Activated T-helper 2 cell treated with anti-CD3 and anti-CD28 coated beads, Interferon-gamma antibody, Interleukin-2, Interleukin-4, amounts not matched to agents 10 μg/mL and 5 μg/mL and 100 μg/mL, durations not matched to agents 14 hours and 24 hours and 36 hours (primary cell): Measurements from ENCODE around the gene INAVA. TPM values are rescaled to one million over a fixed set of nuclear protein-coding genes. Genes with fewer than 3 reads are reported as not detected.
"Not testable (repeated sequence)": the region's sequence is repeated elsewhere in the genome, so short reads cannot be mapped to it uniquely, and the experiment has no call there.

Experiments
- DNase-seq: peaks from one replicate; pipeline ENCODE4 v3.0.0; 2021; ENCODE audit warnings: low spot score
- H3K27ac Mint-ChIP-seq: one replicate; pipeline ENCODE4 v1.8.0; 2021; ENCODE audit warnings: mixed read lengths
- H3K27me3 Mint-ChIP-seq: one replicate; pipeline ENCODE4 v1.8.0; 2021; ENCODE audit warnings: low read depth, mixed read lengths
- H3K36me3 Mint-ChIP-seq: one replicate; pipeline ENCODE4 v1.8.0; 2021; ENCODE audit warnings: low read depth, mixed read lengths
- H3K4me1 Mint-ChIP-seq: one replicate; pipeline ENCODE4 v1.8.0; 2021; ENCODE audit warnings: low read depth, mixed read lengths
- H3K4me3 Mint-ChIP-seq: one replicate; pipeline ENCODE4 v1.8.0; 2021; ENCODE audit warnings: low read depth, mild to moderate bottlenecking, moderate library complexity, mixed read lengths
- H3K9me3 Mint-ChIP-seq: one replicate; pipeline ENCODE4 v1.8.0; 2021; ENCODE audit warnings: mixed read lengths
- intact Hi-C: fragments of 100-400 bp; cut with micrococcal nuclease; formaldehyde crosslinking; loops from one replicate; pipeline ENCODE4 v1.15.1; 2023
- total RNA-seq: library from RNA; stranded (reverse); gene quantifications from 2 replicates; pipeline ENCODE4 v1.2.3, GENCODE V29; 2022

INAVA gene
- total RNA-seq, 1 donor from 2014 or later: not detected

- Mint-ChIP-seq H3K27ac (no peak overlapping the region), H3K9me3 (no peaks in the 10 kb centered on the region), H3K27me3 (peaks cover 51% of the 10 kb centered on the region), H3K36me3 (no peaks in the 10 kb centered on the region), H3K4me3 (no peak overlapping the region), H3K4me1 (peaks cover 4% of the 10 kb centered on the region)
- no peak for DNase-seq
- intact Hi-C loops: loop anchor here (1.0 to 5.0 kb wide), 3 partner anchors 16 to 117 kb away; partner anchors contain the start of genes GPR25 and KIF21B
These were observed 10.8 kb downstream of the INAVA start for GRCh38 chr1:200905411-200906052.

- intact Hi-C loops: loop anchor here (5.0 kb wide), 2 partner anchors 34 to 116 kb away; partner anchors contain the start of genes GPR25 and KIF21B
These were observed 11.8 kb downstream of the INAVA start for GRCh38 chr1:200906491-200906890.

GRCh38 chr1:200907611-200908097 lies 13.0 kb downstream of the INAVA start:
- no peak overlapping the region for H3K4me3 Mint-ChIP-seq
- intact Hi-C loops: loop anchor here (5.0 kb wide), 2 partner anchors 35 to 115 kb away; partner anchors contain the start of genes GPR25 and KIF21B
- H3K27me3 Mint-ChIP-seq: peaks cover 38% of the 10 kb centered on the region
- H3K27ac Mint-ChIP-seq: no peak overlapping the region
- no peaks in the 10 kb centered on the region for H3K9me3 Mint-ChIP-seq
- no peaks in the 10 kb centered on the region for H3K36me3 Mint-ChIP-seq
- DNase-seq: no peak
- peaks cover 4% of the 10 kb centered on the region for H3K4me1 Mint-ChIP-seq

More at GRCh38 chr1:200906491-200906890, 11.8 kb downstream of the INAVA start:
- Mint-ChIP-seq H3K27me3 (peaks cover 49% of the 10 kb centered on the region), H3K4me1 (peaks cover 4% of the 10 kb centered on the region), H3K36me3 (no peaks in the 10 kb centered on the region), H3K4me3 (no peak overlapping the region), H3K9me3 (no peaks in the 10 kb centered on the region), H3K27ac (no peak overlapping the region)
- no peak for DNase-seq

- H3K36me3 Mint-ChIP-seq: no peaks in the 10 kb centered on the region
- no peak overlapping the region for H3K27ac Mint-ChIP-seq
- H3K4me1 Mint-ChIP-seq: peaks cover 4% of the 10 kb centered on the region
- intact Hi-C loops: loop anchor here (5.0 kb wide), 2 partner anchors 36 to 114 kb away; partner anchors contain the start of genes GPR25 and KIF21B
- no peak overlapping the region for H3K4me3 Mint-ChIP-seq
- H3K27me3 Mint-ChIP-seq: peaks cover 37% of the 10 kb centered on the region
- no peak for DNase-seq
- no peaks in the 10 kb centered on the region for H3K9me3 Mint-ChIP-seq
These were observed 13.6 kb downstream of the INAVA start for GRCh38 chr1:200908191-200908868.

- no peak overlapping the region for H3K4me3 Mint-ChIP-seq
- no peaks in the 10 kb centered on the region for H3K36me3 Mint-ChIP-seq
- peaks cover 37% of the 10 kb centered on the region for H3K27me3 Mint-ChIP-seq
- no peak overlapping the region for H3K27ac Mint-ChIP-seq
- intact Hi-C loops: loop anchor here (5.0 kb wide), 2 partner anchors 37 to 113 kb away; partner anchors contain the start of genes GPR25 and KIF21B
- no peak for DNase-seq
- H3K9me3 Mint-ChIP-seq: no peaks in the 10 kb centered on the region
- H3K4me1 Mint-ChIP-seq: peaks cover 4% of the 10 kb centered on the region
These were observed 14.4 kb downstream of the INAVA start for GRCh38 chr1:200909071-200909470.

GRCh38 chr1:200909757-200910239 lies 15.1 kb downstream of the INAVA start:
- intact Hi-C loops: loop anchor here (5.0 kb wide), 2 partner anchors 37 to 113 kb away; partner anchors contain the start of genes GPR25 and KIF21B
- H3K27me3 Mint-ChIP-seq: peaks cover 35% of the 10 kb centered on the region
- peaks cover 4% of the 10 kb centered on the region for H3K4me1 Mint-ChIP-seq
- H3K4me3 Mint-ChIP-seq: no peak overlapping the region
- H3K36me3 Mint-ChIP-seq: no peaks in the 10 kb centered on the region
- H3K9me3 Mint-ChIP-seq: no peaks in the 10 kb centered on the region
- DNase-seq: no peak
- no peak overlapping the region for H3K27ac Mint-ChIP-seq

GRCh38 chr1:200911361-200911760 lies 16.7 kb downstream of the INAVA start:
- H3K4me1 Mint-ChIP-seq: no peaks in the 10 kb centered on the region
- no peak for DNase-seq
- H3K27ac Mint-ChIP-seq: no peak overlapping the region
- no peak overlapping the region for H3K4me3 Mint-ChIP-seq
- no peaks in the 10 kb centered on the region for H3K36me3 Mint-ChIP-seq
- intact Hi-C loops: no loop called here
- H3K27me3 Mint-ChIP-seq: peaks cover 30% of the 10 kb centered on the region
- H3K9me3 Mint-ChIP-seq: no peaks in the 10 kb centered on the region

GRCh38 chr1:200911936-200912335 lies 17.2 kb downstream of the INAVA start:
- H3K4me3 Mint-ChIP-seq, H3K9me3 Mint-ChIP-seq, H3K4me1 Mint-ChIP-seq, H3K27ac Mint-ChIP-seq, H3K36me3 Mint-ChIP-seq, intact Hi-C loops, DNase-seq: not testable (repeated sequence)
- H3K27me3 Mint-ChIP-seq: peaks cover 27% of the 10 kb centered on the region

- H3K4me1 Mint-ChIP-seq: no peaks in the 10 kb centered on the region
- H3K36me3 Mint-ChIP-seq: no peaks in the 10 kb centered on the region
- no peak overlapping the region for H3K27ac Mint-ChIP-seq
- H3K4me3 Mint-ChIP-seq: no peak overlapping the region
- no peaks in the 10 kb centered on the region for H3K9me3 Mint-ChIP-seq
- H3K27me3 Mint-ChIP-seq: peaks cover 21% of the 10 kb centered on the region
- intact Hi-C loops: no loop called here
- no peak for DNase-seq
These were observed 18.2 kb downstream of the INAVA start for GRCh38 chr1:200912737-200913407.

GRCh38 chr1:200916152-200916551 lies 21.5 kb downstream of the INAVA start:
- no peak overlapping the region for H3K4me3 Mint-ChIP-seq
- peaks cover 19% of the 10 kb centered on the region for H3K27me3 Mint-ChIP-seq
- H3K36me3 Mint-ChIP-seq: no peaks in the 10 kb centered on the region
- intact Hi-C loops: no loop called here
- H3K4me1 Mint-ChIP-seq: no peaks in the 10 kb centered on the region
- DNase-seq: no peak
- no peaks in the 10 kb centered on the region for H3K9me3 Mint-ChIP-seq
- no peak overlapping the region for H3K27ac Mint-ChIP-seq

GRCh38 chr1:200916681-200917080 lies 22.0 kb downstream of the INAVA start:
- no peaks in the 10 kb centered on the region for H3K9me3 Mint-ChIP-seq
- DNase-seq: no peak
- H3K36me3 Mint-ChIP-seq: no peaks in the 10 kb centered on the region
- intact Hi-C loops: no loop called here
- peaks cover 21% of the 10 kb centered on the region for H3K27me3 Mint-ChIP-seq
- H3K4me3 Mint-ChIP-seq: no peak overlapping the region
- no peak overlapping the region for H3K27ac Mint-ChIP-seq
- H3K4me1 Mint-ChIP-seq: no peaks in the 10 kb centered on the region

GRCh38 chr1:200917291-200917817 lies 22.7 kb downstream of the INAVA start:
- no peaks in the 10 kb centered on the region for H3K36me3 Mint-ChIP-seq
- intact Hi-C loops: no loop called here
- DNase-seq: no peak
- no peak overlapping the region for H3K4me3 Mint-ChIP-seq
- no peaks in the 10 kb centered on the region for H3K4me1 Mint-ChIP-seq
- peaks cover 27% of the 10 kb centered on the region for H3K27me3 Mint-ChIP-seq
- no peak overlapping the region for H3K27ac Mint-ChIP-seq
- no peaks in the 10 kb centered on the region for H3K9me3 Mint-ChIP-seq
